ENCODE data around the gene IDE.
"Not testable (repeated sequence)": the region's sequence is repeated elsewhere in the genome, so short reads cannot be mapped to it uniquely, and the experiment has no call there.

The IDE gene

GRCh38 chr10:92436611-92437010 lies 137.3 kb downstream of the IDE start:
- DNase-seq (ENCODE audit: insufficient read length) (no peak), FAIRE-seq (no peak)
- TF ChIP-seq POLR2A (IDR thresholded peaks at IDR 0.05; ENCODE audit: low read depth, low read length) (no peak), TAF1 (IDR thresholded peaks at IDR 0.05; ENCODE audit: borderline replicate concordance, low read depth, low read length) (no peak), POLR2AphosphoS5 (IDR thresholded peaks at IDR 0.05; ENCODE audit: low read depth, low read length) (no peak)

GRCh38 chr10:92436065-92436464 lies 137.8 kb downstream of the IDE start:
- DNase-seq (ENCODE audit: insufficient read length); FAIRE-seq: not testable (repeated sequence)

- no peak for TF ChIP-seq POLR2A (IDR thresholded peaks at IDR 0.05; ENCODE audit: low read depth, low read length)
- TF ChIP-seq TAF1 (IDR thresholded peaks at IDR 0.05; ENCODE audit: borderline replicate concordance, low read depth, low read length), result no peak
- TF ChIP-seq POLR2AphosphoS5 (IDR thresholded peaks at IDR 0.05; ENCODE audit: low read depth, low read length), result no peak
- DNase-seq (ENCODE audit: insufficient read length), result no peak
- no peak for FAIRE-seq
These were observed 139.5 kb downstream of the IDE start for GRCh38 chr10:92434385-92434784.

GRCh38 chr10:92432596-92432995 lies 141.3 kb downstream of the IDE start:
- DNase-seq (ENCODE audit: insufficient read length) (no peak), FAIRE-seq (no peak)
- TF ChIP-seq POLR2AphosphoS5 (IDR thresholded peaks at IDR 0.05; ENCODE audit: low read depth, low read length) (no peak), TAF1 (IDR thresholded peaks at IDR 0.05; ENCODE audit: borderline replicate concordance, low read depth, low read length) (no peak), POLR2A (IDR thresholded peaks at IDR 0.05; ENCODE audit: low read depth, low read length) (no peak)

GRCh38 chr10:92430103-92430502 lies 143.8 kb downstream of the IDE start:
- DNase-seq (ENCODE audit: insufficient read length) (no peak), FAIRE-seq (no peak)
- TF ChIP-seq TAF1 (IDR thresholded peaks at IDR 0.05; ENCODE audit: borderline replicate concordance, low read depth, low read length), result no peak
- no peak for TF ChIP-seq POLR2AphosphoS5 (IDR thresholded peaks at IDR 0.05; ENCODE audit: low read depth, low read length)
- no peak for TF ChIP-seq POLR2A (IDR thresholded peaks at IDR 0.05; ENCODE audit: low read depth, low read length)

- DNase-seq (ENCODE audit: insufficient read length) (no peak), FAIRE-seq (no peak)
- no peak for TF ChIP-seq POLR2A (IDR thresholded peaks at IDR 0.05; ENCODE audit: low read depth, low read length)
- TF ChIP-seq POLR2AphosphoS5 (IDR thresholded peaks at IDR 0.05; ENCODE audit: low read depth, low read length), result no peak
- TF ChIP-seq TAF1 (IDR thresholded peaks at IDR 0.05; ENCODE audit: borderline replicate concordance, low read depth, low read length), result no peak
These were observed 152.3 kb downstream of the IDE start for GRCh38 chr10:92421550-92421949.

GRCh38 chr10:92420546-92421275 lies 153.2 kb downstream of the IDE start:
- DNase-seq (ENCODE audit: insufficient read length) (no peak), FAIRE-seq (peak; percentile 67)
- TF ChIP-seq TAF1 (IDR thresholded peaks at IDR 0.05; ENCODE audit: borderline replicate concordance, low read depth, low read length) (no peak), POLR2AphosphoS5 (IDR thresholded peaks at IDR 0.05; ENCODE audit: low read depth, low read length) (no peak), POLR2A (IDR thresholded peaks at IDR 0.05; ENCODE audit: low read depth, low read length) (no peak)

- FAIRE-seq, result no peak
- no peak for TF ChIP-seq POLR2AphosphoS5 (IDR thresholded peaks at IDR 0.05; ENCODE audit: low read depth, low read length)
- no peak for TF ChIP-seq TAF1 (IDR thresholded peaks at IDR 0.05; ENCODE audit: borderline replicate concordance, low read depth, low read length)
- no peak for TF ChIP-seq POLR2A (IDR thresholded peaks at IDR 0.05; ENCODE audit: low read depth, low read length)
- DNase-seq (ENCODE audit: insufficient read length), result no peak
These were observed 153.9 kb downstream of the IDE start for GRCh38 chr10:92419740-92420545.

- FAIRE-seq, result no peak
- no peak for DNase-seq (ENCODE audit: insufficient read length)
- TF ChIP-seq POLR2AphosphoS5 (IDR thresholded peaks at IDR 0.05; ENCODE audit: low read depth, low read length), result no peak
- TF ChIP-seq TAF1 (IDR thresholded peaks at IDR 0.05; ENCODE audit: borderline replicate concordance, low read depth, low read length), result no peak
- no peak for TF ChIP-seq POLR2A (IDR thresholded peaks at IDR 0.05; ENCODE audit: low read depth, low read length)
These were observed 155.0 kb downstream of the IDE start for GRCh38 chr10:92418891-92419290.

GRCh38 chr10:92418221-92418620 lies 155.7 kb downstream of the IDE start:
- no peak for FAIRE-seq
- TF ChIP-seq POLR2AphosphoS5 (IDR thresholded peaks at IDR 0.05; ENCODE audit: low read depth, low read length) (no peak), TAF1 (IDR thresholded peaks at IDR 0.05; ENCODE audit: borderline replicate concordance, low read depth, low read length) (no peak), POLR2A (IDR thresholded peaks at IDR 0.05; ENCODE audit: low read depth, low read length) (no peak)
- no peak for DNase-seq (ENCODE audit: insufficient read length)

- FAIRE-seq, result no peak
- DNase-seq (ENCODE audit: insufficient read length), result no peak
- TF ChIP-seq POLR2AphosphoS5 (IDR thresholded peaks at IDR 0.05; ENCODE audit: low read depth, low read length) (no peak), TAF1 (IDR thresholded peaks at IDR 0.05; ENCODE audit: borderline replicate concordance, low read depth, low read length) (no peak), POLR2A (IDR thresholded peaks at IDR 0.05; ENCODE audit: low read depth, low read length) (no peak)
These were observed 160.4 kb downstream of the IDE start for GRCh38 chr10:92413519-92413918.

- FAIRE-seq, result no peak
- DNase-seq (ENCODE audit: insufficient read length), result no peak
- no peak for TF ChIP-seq POLR2AphosphoS5 (IDR thresholded peaks at IDR 0.05; ENCODE audit: low read depth, low read length)
- no peak for TF ChIP-seq TAF1 (IDR thresholded peaks at IDR 0.05; ENCODE audit: borderline replicate concordance, low read depth, low read length)
- TF ChIP-seq POLR2A (IDR thresholded peaks at IDR 0.05; ENCODE audit: low read depth, low read length), result no peak
These were observed 160.9 kb downstream of the IDE start for GRCh38 chr10:92413011-92413410.

Measured in GM12892 (cell line).